Activated naive CD8-positive, alpha-beta T cell treated with anti-CD3 and anti-CD28 coated beads, Interleukin-2, amount 50 U/mL, for 24 hours (primary cell): ENCODE data around the gene RASGEF1C.

Source experiments
- ATAC-seq: fragments of 150-1000 bp; cut with Tn5 transposase; one replicate; pipeline ENCODE4 v1.10.0; 2021
- DNase-seq: peaks from one replicate; pipeline ENCODE4 v3.0.0; 2021
- H3K27ac Mint-ChIP-seq: one replicate; pipeline ENCODE4 v1.8.0; 2021; ENCODE audit warnings: mild to moderate bottlenecking, mixed read lengths
- H3K27me3 Mint-ChIP-seq: one replicate; pipeline ENCODE4 v1.8.0; 2021; ENCODE audit warnings: mixed read lengths
- H3K36me3 Mint-ChIP-seq: one replicate; pipeline ENCODE4 v1.8.0; 2021; ENCODE audit warnings: low read depth, mixed read lengths
- H3K4me1 Mint-ChIP-seq: one replicate; pipeline ENCODE4 v1.8.0; 2021; ENCODE audit warnings: mixed read lengths
- H3K4me3 Mint-ChIP-seq: one replicate; pipeline ENCODE4 v1.8.0; 2021; ENCODE audit warnings: mild to moderate bottlenecking, moderate library complexity, mixed read lengths
- H3K9me3 Mint-ChIP-seq: one replicate; pipeline ENCODE4 v1.8.0; 2021; ENCODE audit warnings: mixed read lengths

Gene RASGEF1C

DNA sequence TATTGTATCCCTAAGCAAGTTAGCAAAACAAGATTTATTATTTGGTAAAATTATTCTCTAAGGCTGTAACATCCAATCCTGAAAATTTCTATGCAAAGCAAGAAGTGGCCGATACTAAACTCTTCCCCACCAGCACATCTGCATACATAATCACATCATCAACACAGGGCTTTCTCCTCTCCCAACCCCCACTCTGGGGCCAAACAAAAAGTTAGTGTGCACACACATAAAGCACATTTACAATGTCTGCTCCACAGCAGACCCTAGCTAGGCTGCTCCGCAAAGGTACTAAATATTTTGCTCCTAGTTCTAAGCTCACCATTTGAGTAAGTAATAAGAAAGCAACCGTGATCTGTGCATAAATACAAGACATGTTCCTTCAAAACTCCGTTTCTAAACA, 141.0 kb downstream of the RASGEF1C start:
- Mint-ChIP-seq H3K27ac (no peak overlapping the region), H3K9me3 (peaks cover 3% of the 10 kb centered on the region), H3K36me3 (peaks cover 2% of the 10 kb centered on the region), H3K4me3 (no peak overlapping the region), H3K4me1 (peaks cover 25% of the 10 kb centered on the region), H3K27me3 (peaks cover 5% of the 10 kb centered on the region)
- no peak for ATAC-seq
- no peak for DNase-seq

DNA sequence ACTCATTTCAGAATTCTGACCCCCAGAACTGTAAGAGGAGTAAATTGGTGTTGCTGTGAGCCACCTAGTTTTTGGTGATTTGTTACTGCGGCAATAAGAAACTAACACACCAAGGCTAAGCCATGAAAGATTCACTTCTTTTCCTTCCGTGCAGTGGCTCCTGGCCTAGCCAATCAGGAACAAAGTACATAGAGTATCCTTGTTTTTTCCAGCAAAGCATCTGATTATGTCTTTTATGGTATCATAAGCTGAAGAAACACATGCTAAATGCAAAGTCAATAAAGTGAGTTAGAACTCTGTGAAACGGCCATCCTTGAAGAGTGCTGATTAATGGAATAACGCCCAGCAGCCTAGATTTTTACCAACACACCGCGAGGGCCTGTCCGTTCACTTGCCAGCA, 148.8 kb downstream of the RASGEF1C start:
- no peak for DNase-seq
- no peaks in the 10 kb centered on the region for H3K36me3 Mint-ChIP-seq
- no peak overlapping the region for H3K27ac Mint-ChIP-seq
- H3K4me3 Mint-ChIP-seq, result no peak overlapping the region
- H3K9me3 Mint-ChIP-seq, result no peaks in the 10 kb centered on the region
- H3K4me1 Mint-ChIP-seq, result no peaks in the 10 kb centered on the region
- H3K27me3 Mint-ChIP-seq, result no peaks in the 10 kb centered on the region
- ATAC-seq, result no peak

- Mint-ChIP-seq H3K27me3 (no peaks in the 10 kb centered on the region), H3K36me3 (no peaks in the 10 kb centered on the region), H3K27ac (no peak overlapping the region), H3K4me3 (no peak overlapping the region), H3K9me3 (no peaks in the 10 kb centered on the region), H3K4me1 (no peaks in the 10 kb centered on the region)
- DNase-seq, result no peak
- ATAC-seq, result no peak
These were observed 149.7 kb downstream of the RASGEF1C start for GRCh38 chr5:180059326-180059725.

- no peak for ATAC-seq
- no peak for DNase-seq
- no peaks in the 10 kb centered on the region for H3K27me3 Mint-ChIP-seq
- H3K4me1 Mint-ChIP-seq, result peaks cover 3% of the 10 kb centered on the region
- H3K36me3 Mint-ChIP-seq, result no peaks in the 10 kb centered on the region
- no peaks in the 10 kb centered on the region for H3K9me3 Mint-ChIP-seq
- no peak overlapping the region for H3K4me3 Mint-ChIP-seq
- no peak overlapping the region for H3K27ac Mint-ChIP-seq
These were observed 152.9 kb downstream of the RASGEF1C start for GRCh38 chr5:180056153-180056552.

GRCh38 chr5:180054226-180054625, 154.8 kb downstream of the RASGEF1C start:
- peaks cover 3% of the 10 kb centered on the region for H3K4me1 Mint-ChIP-seq
- no peaks in the 10 kb centered on the region for H3K36me3 Mint-ChIP-seq
- H3K27ac Mint-ChIP-seq, result no peak overlapping the region
- no peak overlapping the region for H3K4me3 Mint-ChIP-seq
- DNase-seq (no peak), ATAC-seq (no peak)
- H3K27me3 Mint-ChIP-seq, result no peaks in the 10 kb centered on the region
- no peaks in the 10 kb centered on the region for H3K9me3 Mint-ChIP-seq

DNA sequence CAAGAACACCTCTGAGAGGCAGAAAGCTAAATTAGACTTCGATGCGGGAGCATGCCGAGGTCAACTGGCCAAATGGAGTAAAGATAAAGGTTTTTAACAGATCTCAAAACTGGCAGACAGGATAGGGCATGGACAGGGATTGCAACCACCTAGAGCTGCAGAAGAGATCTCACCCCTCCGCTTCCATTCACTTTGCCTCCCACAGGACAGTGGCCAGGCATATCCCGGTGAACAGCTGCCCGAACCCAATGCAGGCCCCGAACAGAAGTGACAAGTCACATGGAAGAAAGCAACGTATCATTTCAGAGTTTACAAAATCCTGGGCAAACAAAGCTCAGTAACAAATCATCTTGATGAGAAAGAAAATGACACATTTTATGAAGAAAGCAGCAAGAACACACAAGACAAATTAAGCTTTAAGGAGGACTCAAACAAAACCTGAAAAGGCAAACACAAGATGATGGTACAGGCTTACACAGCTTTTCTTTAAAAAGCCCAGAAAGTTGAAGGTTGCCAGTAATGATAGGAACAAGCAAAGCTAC, 155.9 kb downstream of the RASGEF1C start:
- peaks cover 3% of the 10 kb centered on the region for H3K4me1 Mint-ChIP-seq
- no peaks in the 10 kb centered on the region for H3K27me3 Mint-ChIP-seq
- ATAC-seq, result no peak
- no peak for DNase-seq
- no peaks in the 10 kb centered on the region for H3K36me3 Mint-ChIP-seq
- no peak overlapping the region for H3K4me3 Mint-ChIP-seq
- no peaks in the 10 kb centered on the region for H3K9me3 Mint-ChIP-seq
- H3K27ac Mint-ChIP-seq, result no peak overlapping the region

GRCh38 chr5:180052211-180052818, 156.7 kb downstream of the RASGEF1C start:
- ATAC-seq (no peak), DNase-seq (no peak)
- H3K27ac Mint-ChIP-seq, result no peak overlapping the region
- H3K27me3 Mint-ChIP-seq, result no peaks in the 10 kb centered on the region
- H3K9me3 Mint-ChIP-seq, result no peaks in the 10 kb centered on the region
- no peaks in the 10 kb centered on the region for H3K36me3 Mint-ChIP-seq
- H3K4me1 Mint-ChIP-seq, result peaks cover 3% of the 10 kb centered on the region
- no peak overlapping the region for H3K4me3 Mint-ChIP-seq
